Sigmoid colon (tissue), 4 donors: ENCODE measurements around the gene TMEM59.

Experiments used
- CTCF ChIP-seq, 4 experiments: fragments of 450-650 bp in 3 of 4; fragments of 200-600 bp in 1 of 4; IDR thresholded peaks; one replicate each; pipeline ENCODE4 v1.5.1; 2016 to 2019; ENCODE audit warnings: antibody characterized with exemption in 4 of 4, mild to moderate bottlenecking in 3 of 4, moderate library complexity in 2 of 4
- EP300 ChIP-seq, 4 donors: sonication (generic); formaldehyde crosslinking; IDR thresholded peaks; one replicate each; pipeline ENCODE4 v1.6.1; 2017; ENCODE audit warnings: antibody characterized with exemption in 4 of 4
- POLR2A ChIP-seq, 2 donors: fragments of 450-650 bp; IDR thresholded peaks; one replicate each; pipeline ENCODE4 v1.6.1; 2016; ENCODE audit warnings: antibody characterized with exemption in 2 of 2, mild to moderate bottlenecking in 2 of 2, moderate library complexity in 2 of 2
- POLR2AphosphoS5 ChIP-seq, 4 donors: sonication (generic); formaldehyde crosslinking; IDR thresholded peaks; one replicate each; pipeline ENCODE4 v1.6.1; 2017; ENCODE audit warnings: antibody characterized with exemption in 4 of 4

- TF ChIP-seq CTCF (IDR thresholded peaks at IDR 0.05) (no peak), POLR2A (IDR thresholded peaks at IDR 0.05) (no peak), EP300 (IDR thresholded peaks at IDR 0.05) (no peak), POLR2AphosphoS5 (IDR thresholded peaks at IDR 0.05) (no peak)
These were observed 38.7 kb upstream of the TMEM59 start for GRCh38 chr1:54091666-54092065.
